HG02943 (cell line): ENCODE data around the gene GAB2.
A peak's percentile ranks its signal among the peaks of the same experiment; 100 is the strongest.
"Not testable (repeated sequence)": the region's sequence is repeated elsewhere in the genome, so short reads cannot be mapped to it uniquely, and the experiment has no call there.

Experiments used
- ATAC-seq: cut with Tn5 transposase; IDR thresholded peaks from one replicate; pipeline ENCODE4 v1.9.1; 2021; ENCODE audit warnings: mild to moderate bottlenecking, low read depth, moderate library complexity; ENCODE audit not compliant: unreplicated experiment

GAB2 gene

GRCh38 chr11:78417175-78417887 is at the start of gene GAB2:
Gene GAB2 (minus strand): TSS chr11:78417820. CDS start chr11:78417720, 100 bp downstream.
- ATAC-seq, result no peak

- no peak for ATAC-seq
These were observed 49.8 kb upstream of the GAB2 start for GRCh38 chr11:78467370-78467769.

- ATAC-seq, result peak; percentile 98
These were observed 47.7 kb upstream of the GAB2 start for GRCh38 chr11:78465169-78465942.

GRCh38 chr11:78464787-78465168 is 47.2 kb upstream of the GAB2 start:
- ATAC-seq, result not testable (repeated sequence)

- ATAC-seq, result no peak
These were observed 42.9 kb upstream of the GAB2 start for GRCh38 chr11:78460471-78460870.

- ATAC-seq, result no peak
These were observed 42.1 kb upstream of the GAB2 start for GRCh38 chr11:78459738-78460137.

GRCh38 chr11:78457448-78457847 is 39.8 kb upstream of the GAB2 start:
- no peak for ATAC-seq

- ATAC-seq, result no peak
These were observed 35.7 kb upstream of the GAB2 start for GRCh38 chr11:78453140-78453935.

- ATAC-seq, result no peak
These were observed 33.9 kb upstream of the GAB2 start for GRCh38 chr11:78451371-78452150.

- ATAC-seq, result no peak
These were observed 33.2 kb upstream of the GAB2 start for GRCh38 chr11:78450866-78451265.

- ATAC-seq, result no peak
These were observed 32.2 kb upstream of the GAB2 start for GRCh38 chr11:78449866-78450265.

GRCh38 chr11:78446210-78446609 is 28.6 kb upstream of the GAB2 start:
- no peak for ATAC-seq

GRCh38 chr11:78444726-78445125 is 27.1 kb upstream of the GAB2 start:
- ATAC-seq, result no peak

GRCh38 chr11:78441956-78442355 is 24.3 kb upstream of the GAB2 start:
- ATAC-seq, result no peak

- peak; percentile 81 for ATAC-seq
These were observed 20.8 kb upstream of the GAB2 start for GRCh38 chr11:78438298-78438975.

GRCh38 chr11:78432956-78433355 is 15.3 kb upstream of the GAB2 start:
- ATAC-seq, result no peak

GRCh38 chr11:78432058-78432515 is 14.5 kb upstream of the GAB2 start:
- no peak for ATAC-seq

- ATAC-seq, result no peak
These were observed 12.0 kb upstream of the GAB2 start for GRCh38 chr11:78429660-78430059.

GRCh38 chr11:78429209-78429608 is 11.6 kb upstream of the GAB2 start:
- no peak for ATAC-seq

GRCh38 chr11:78428773-78429172 is 11.2 kb upstream of the GAB2 start:
- no peak for ATAC-seq
